Left forelimb (tissue), 1 donor: ENCODE data around the gene DDX60.
"Not testable (repeated sequence)": the region's sequence is repeated elsewhere in the genome, so short reads cannot be mapped to it uniquely, and the experiment has no call there.

Source experiments
- DNase-seq: peaks from one replicate; pipeline ENCODE4 v3.0.0-alpha.2; 2018; ENCODE audit warnings: low spot score

DDX60 gene

GRCh38 chr4:168291242-168291641 lies 27.3 kb downstream of the DDX60 start:
- no peak for DNase-seq

GRCh38 chr4:168285850-168286249 lies 32.7 kb downstream of the DDX60 start:
- not testable (repeated sequence) for DNase-seq

- no peak for DNase-seq
Observed at GRCh38 chr4:168279556-168279955, 39.0 kb downstream of the DDX60 start.

GRCh38 chr4:168275836-168276235 lies 42.7 kb downstream of the DDX60 start:
- DNase-seq, result no peak

- no peak for DNase-seq
Observed at GRCh38 chr4:168274871-168275270, 43.7 kb downstream of the DDX60 start.

GRCh38 chr4:168273838-168274237 lies 44.7 kb downstream of the DDX60 start:
- DNase-seq, result no peak

GRCh38 chr4:168272488-168272887 lies 46.1 kb downstream of the DDX60 start:
- DNase-seq, result no peak

GRCh38 chr4:168269896-168270295 lies 48.7 kb downstream of the DDX60 start:
- DNase-seq, result no peak

- no peak for DNase-seq
Observed at GRCh38 chr4:168265327-168265726, 53.2 kb downstream of the DDX60 start.

- DNase-seq, result no peak
Observed at GRCh38 chr4:168264903-168265302, 53.6 kb downstream of the DDX60 start.

GRCh38 chr4:168263039-168263438 lies 55.5 kb downstream of the DDX60 start:
- no peak for DNase-seq

- DNase-seq, result no peak
Observed at GRCh38 chr4:168259096-168259495, 59.5 kb downstream of the DDX60 start.

GRCh38 chr4:168257768-168258167 lies 60.8 kb downstream of the DDX60 start:
- DNase-seq, result no peak

- no peak for DNase-seq
Observed at GRCh38 chr4:168248176-168248710, 70.3 kb downstream of the DDX60 start.

GRCh38 chr4:168247603-168248002 lies 70.9 kb downstream of the DDX60 start:
- DNase-seq, result no peak

- no peak for DNase-seq
Observed at GRCh38 chr4:168241953-168242352, 76.6 kb downstream of the DDX60 start.

GRCh38 chr4:168240821-168241220 lies 77.7 kb downstream of the DDX60 start:
- no peak for DNase-seq

GRCh38 chr4:168221301-168221700 lies 97.3 kb downstream of the DDX60 start:
- no peak for DNase-seq

GRCh38 chr4:168220893-168221292 lies 97.7 kb downstream of the DDX60 start:
- no peak for DNase-seq

- no peak for DNase-seq
Observed at GRCh38 chr4:168218645-168219044, 99.9 kb downstream of the DDX60 start.

- DNase-seq, result not testable (repeated sequence)
Observed at GRCh38 chr4:168213511-168213910, 105.0 kb downstream of the DDX60 start.

- DNase-seq, result no peak
Observed at GRCh38 chr4:168212656-168213055, 105.9 kb downstream of the DDX60 start.

GRCh38 chr4:168208957-168209614 lies 109.5 kb downstream of the DDX60 start:
- DNase-seq, result no peak

GRCh38 chr4:168203233-168203911 lies 115.2 kb downstream of the DDX60 start:
- no peak for DNase-seq
